Thymus (tissue), 11 donors: Measurements from ENCODE around the gene SH2D3A. TPM values are rescaled to one million over a fixed set of nuclear protein-coding genes. Genes with fewer than 3 reads are reported as not detected.
"Not testable (repeated sequence)": the region's sequence is repeated elsewhere in the genome, so short reads cannot be mapped to it uniquely, and the experiment has no call there.

Experiments
- DNase-seq, 9 donors: peaks; one replicate each; pipeline ENCODE4 v3.0.0-alpha.2; 2013; ENCODE audit warnings: low spot score in 9 of 9, low read depth in 6 of 9, missing footprints in 1 of 9
- H3K27ac ChIP-seq, 2 donors: one replicate each; pipeline ENCODE4 v1.5.1; 2013; ENCODE audit warnings: control low read depth in 1 of 2, low read depth in 1 of 2, low read length in 1 of 2, mild to moderate bottlenecking in 1 of 2, moderate library complexity in 1 of 2
- H3K27me3 ChIP-seq, 2 donors: one replicate each; pipeline ENCODE4 v1.5.1; 2013; ENCODE audit warnings: low read length in 1 of 2; ENCODE audit not compliant: control insufficient read depth in 2 of 2, insufficient read depth in 1 of 2
- H3K36me3 ChIP-seq, 2 donors: one replicate each; pipeline ENCODE4 v1.5.1; 2013; ENCODE audit warnings: low read length in 1 of 2, mild to moderate bottlenecking in 1 of 2, moderate library complexity in 1 of 2; ENCODE audit not compliant: control insufficient read depth in 2 of 2, insufficient read depth in 2 of 2
- H3K4me1 ChIP-seq, 2 donors: one replicate each; pipeline ENCODE4 v1.5.1; 2013; ENCODE audit warnings: low read length in 2 of 2; ENCODE audit not compliant: control insufficient read depth in 2 of 2, insufficient read depth in 2 of 2
- H3K4me3 ChIP-seq, 2 donors: one replicate each; pipeline ENCODE4 v1.5.1; 2013; ENCODE audit warnings: low read length in 2 of 2, control low read depth in 1 of 2, mild to moderate bottlenecking in 1 of 2
- H3K9me3 ChIP-seq, 2 donors: one replicate each; pipeline ENCODE4 v1.5.1; 2013; ENCODE audit warnings: low read length in 1 of 2, mild to moderate bottlenecking in 1 of 2; ENCODE audit not compliant: control insufficient read depth in 2 of 2, insufficient read depth in 1 of 2
- WGBS: extraction: QIAGEN DNeasy Blood & Tissue Kit; methylation state at CpG from one replicate; pipeline ENCODE4 v1.1.7; 2013; 5-methylcytosine and 5-hydroxymethylcytosine counted together
- polyA plus RNA-seq: library from polyadenylated mRNA; stranded (reverse); fragments of 200-250 nt; gene quantifications from one replicate; pipeline ENCODE4 v1.2.3, GENCODE V29; 2013
- total RNA-seq: library from RNA; stranded (reverse); fragments of 120-200 nt; gene quantifications from one replicate; pipeline ENCODE4 v1.2.4, GENCODE V29; 2013
- donor health status: healthy.

Gene SH2D3A
- total and polyA plus RNA-seq, 2 donors, result 6.0 to 18.8 TPM

GRCh38 chr19:6803036-6803404, 35.8 kb upstream of the SH2D3A start:
- no peaks in the 10 kb centered on the region for H3K27me3 ChIP-seq
- peak in 1 of 9 donors; percentile 13 for DNase-seq
- H3K36me3 ChIP-seq, result peaks cover 0 to 17% of the 10 kb centered on the region in 2 donors
- H3K4me1 ChIP-seq, result peaks cover 20 to 36% of the 10 kb centered on the region in 2 donors
- no peak overlapping the region for H3K4me3 ChIP-seq
- H3K27ac ChIP-seq, result peak overlapping the region; percentile 21 to 91
- no peaks in the 10 kb centered on the region for H3K9me3 ChIP-seq
- WGBS, result 75% methylated on average over 8 of the region's 8 CpGs

- no peaks in the 10 kb centered on the region for H3K27me3 ChIP-seq
- H3K36me3 ChIP-seq, result peaks cover 0 to 17% of the 10 kb centered on the region in 2 donors
- peak overlapping the region; percentile 33 to 91 for H3K27ac ChIP-seq
- peak in 7 of 9 donors; percentile 13 to 70 (median 44) for DNase-seq
- WGBS, result 28% methylated on average over 9 of the region's 9 CpGs
- H3K4me1 ChIP-seq, result peaks cover 20 to 36% of the 10 kb centered on the region in 2 donors
- peak overlapping the region; percentile 17 to 39 for H3K4me3 ChIP-seq
- no peaks in the 10 kb centered on the region for H3K9me3 ChIP-seq
These were observed 35.3 kb upstream of the SH2D3A start for GRCh38 chr19:6802336-6803035.

- Histone ChIP-seq H3K4me1 (peaks cover 20 to 39% of the 10 kb centered on the region in 2 donors), H3K4me3 (peak overlapping the region; percentile 59 to 73), H3K36me3 (peaks cover 0 to 13% of the 10 kb centered on the region in 2 donors), H3K9me3 (no peaks in the 10 kb centered on the region), H3K27me3 (no peaks in the 10 kb centered on the region), H3K27ac (peak overlapping the region; percentile 97 to 98)
- DNase-seq, result peak; percentile 78 to 97 (median 89)
- under 1% methylated on average over 19 of the region's 19 CpGs for WGBS
These were observed 34.4 kb upstream of the SH2D3A start for GRCh38 chr19:6801485-6802086.

- Histone ChIP-seq H3K4me3 (peak overlapping the region; percentile 59 to 73), H3K9me3 (no peaks in the 10 kb centered on the region), H3K27me3 (no peaks in the 10 kb centered on the region), H3K36me3 (peaks cover 5 to 15% of the 10 kb centered on the region in 2 donors), H3K4me1 (peaks cover 20 to 42% of the 10 kb centered on the region in 2 donors), H3K27ac (peak overlapping the region; percentile 97 to 98)
- peak in 3 of 9 donors; percentile 8 to 25 (median 8) for DNase-seq
- 23% methylated on average over 10 of the region's 10 CpGs for WGBS
These were observed 33.8 kb upstream of the SH2D3A start for GRCh38 chr19:6800991-6801484.

- Histone ChIP-seq H3K4me1 (peaks cover 20 to 42% of the 10 kb centered on the region in 2 donors), H3K36me3 (peaks cover 9 to 15% of the 10 kb centered on the region in 2 donors)
- WGBS, result 86% methylated on average over 14 of the region's 14 CpGs
These were observed 33.0 kb upstream of the SH2D3A start for GRCh38 chr19:6800160-6800790.

GRCh38 chr19:6797646-6798045, 30.4 kb upstream of the SH2D3A start:
- Histone ChIP-seq H3K4me1 (peaks cover 15 to 35% of the 10 kb centered on the region in 2 donors), H3K9me3 (peaks cover 0 to 3% of the 10 kb centered on the region in 2 donors), H3K27ac (no peak overlapping the region), H3K36me3 (peaks cover 16 to 23% of the 10 kb centered on the region in 2 donors), H3K27me3 (no peaks in the 10 kb centered on the region), H3K4me3 (no peak overlapping the region)
- no peak for DNase-seq
- whole genome bisulfite sequencing, result 96% methylated on average over 9 of the region's 9 CpGs

More at GRCh38 chr19:6800160-6800790, 33.0 kb upstream of the SH2D3A start:
- not testable (repeated sequence) for H3K9me3 ChIP-seq, DNase-seq, H3K27me3 ChIP-seq, H3K4me3 ChIP-seq
- peak overlapping the region; percentile 97 to 98 for H3K27ac ChIP-seq

- Histone ChIP-seq H3K36me3 (peaks cover 16 to 27% of the 10 kb centered on the region in 2 donors), H3K27me3 (no peaks in the 10 kb centered on the region), H3K4me1 (peaks cover 9 to 27% of the 10 kb centered on the region in 2 donors), H3K9me3 (peaks cover 0 to 3% of the 10 kb centered on the region in 2 donors), H3K27ac (peak overlapping the region in 1 of 2 donors; percentile 15), H3K4me3 (no peak overlapping the region)
- DNase-seq, result no peak
- 97% methylated on average over 4 of the region's 4 CpGs for WGBS
These were observed 29.0 kb upstream of the SH2D3A start for GRCh38 chr19:6796278-6796677.

- Histone ChIP-seq H3K9me3 (peaks cover 0 to 3% of the 10 kb centered on the region in 2 donors), H3K4me1 (peaks cover 0 to 12% of the 10 kb centered on the region in 2 donors), H3K27ac (no peak overlapping the region), H3K27me3 (no peaks in the 10 kb centered on the region), H3K36me3 (peaks cover 24 to 27% of the 10 kb centered on the region in 2 donors), H3K4me3 (no peak overlapping the region)
- 99% methylated on average over 13 of the region's 13 CpGs for WGBS
- no peak for DNase-seq
These were observed 27.6 kb upstream of the SH2D3A start for GRCh38 chr19:6794686-6795431.
